ENCODE data around the gene BDKRB2. TPM values are rescaled to one million over a fixed set of nuclear protein-coding genes. Genes with fewer than 3 reads are reported as not detected.
A peak's percentile ranks its signal among the peaks of the same experiment; 100 is the strongest.

The BDKRB2 gene
- total and polyA plus RNA-seq, 12 donors, result 0.18 to 6.8 (median 1.6) TPM

DNA sequence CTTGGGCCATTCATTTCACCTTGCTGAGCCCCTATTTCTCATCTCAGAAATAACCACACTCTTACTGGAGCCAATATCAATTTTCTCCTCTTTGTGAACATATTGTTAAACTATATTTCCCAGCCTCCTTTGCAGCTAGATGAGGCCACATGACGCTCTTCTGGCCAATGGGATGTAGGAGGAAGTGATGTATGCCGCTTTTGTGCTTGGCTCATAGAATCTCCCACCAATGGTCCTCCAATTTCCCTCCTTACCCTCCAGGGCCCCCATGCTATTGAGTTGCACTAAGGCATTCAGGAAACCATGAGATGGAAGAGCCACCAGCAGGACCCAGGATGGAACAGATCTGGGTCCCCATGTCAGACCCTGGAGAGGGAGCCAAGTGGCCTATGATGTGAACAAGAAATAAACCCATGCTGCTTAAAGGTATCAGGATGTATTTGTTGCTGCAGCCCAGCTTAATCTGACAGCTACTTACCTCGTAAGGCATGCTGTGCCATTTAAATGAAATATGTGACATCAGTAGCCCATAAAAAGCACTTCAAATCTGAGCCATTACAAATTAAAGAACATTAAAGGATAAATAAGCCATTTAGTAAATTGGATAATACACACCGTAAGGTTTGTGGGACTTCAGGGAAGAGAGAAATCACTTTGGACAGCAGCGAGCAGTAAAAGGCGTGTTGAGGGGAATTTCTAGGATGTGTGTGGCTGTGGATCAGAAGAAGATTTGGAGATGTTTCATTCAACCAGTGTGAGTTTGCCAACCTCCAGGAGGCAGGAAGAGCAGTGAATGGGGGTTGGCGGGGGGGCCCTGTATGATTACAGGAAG, 24.4 kb upstream of the BDKRB2 start:
- Histone ChIP-seq H3K4me3 (no peak overlapping the region), H3K27me3 (no peaks in the 10 kb centered on the region), H3K9me3 (replicated peaks in 1 of 3) (no peaks in the 10 kb centered on the region), H3K36me3 (replicated peaks in 1 of 2) (no peaks in the 10 kb centered on the region), H3K4me1 (replicated peaks in 1 of 2) (no peaks in the 10 kb centered on the region), H3K27ac (no peak overlapping the region)
- intact Hi-C loops (cut with DNase I), result no loop called here
- WGBS, 4 donors, result 70 to 85% (median 79%) methylated on average over 7 of the region's 7 CpGs
- DNase-seq, result no peak
- TF ChIP-seq CTCF (IDR thresholded peaks at IDR 0.05) (no peak), POLR2A (IDR thresholded peaks at IDR 0.05) (no peak)

DNA sequence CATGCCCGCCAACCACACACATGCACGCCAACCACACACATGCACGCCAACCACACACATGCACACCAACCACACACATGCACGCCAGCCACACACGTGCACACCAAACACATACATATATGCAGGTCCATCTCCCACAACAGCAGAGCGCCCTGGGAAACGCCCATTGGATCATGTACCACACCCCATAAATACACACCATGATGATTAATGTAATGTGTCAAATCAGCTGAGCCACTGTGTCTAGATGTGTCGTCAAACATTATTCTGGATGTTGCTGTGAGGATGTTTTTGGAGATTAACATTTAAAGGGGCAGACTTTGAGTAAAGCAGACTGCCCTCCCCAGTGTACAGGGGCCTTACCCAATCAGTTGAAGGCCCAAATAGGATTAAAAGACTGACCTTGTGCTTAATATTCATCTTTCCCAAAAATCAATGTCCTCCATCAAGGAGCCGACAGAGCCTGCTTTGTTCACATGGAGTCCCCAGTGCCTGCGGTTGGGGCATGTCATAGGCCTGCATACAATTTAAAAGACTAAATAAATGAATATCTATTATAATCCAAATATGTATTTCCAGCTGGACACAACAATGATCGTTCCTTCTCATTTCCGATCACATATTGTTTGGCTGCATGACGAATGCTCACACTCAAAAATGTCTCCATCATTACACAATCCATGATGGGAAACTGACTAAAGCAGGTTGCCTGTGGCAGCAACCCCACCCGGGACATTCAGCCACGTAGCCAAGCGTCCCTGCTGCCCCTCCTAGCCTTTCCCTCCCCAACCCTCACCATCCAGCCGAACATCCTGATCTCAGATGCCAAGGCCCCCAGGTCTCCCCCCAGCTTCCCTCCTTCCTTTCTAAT, 23.2 kb upstream of the BDKRB2 start:
- Histone ChIP-seq H3K36me3 (replicated peaks in 1 of 2) (no peaks in the 10 kb centered on the region), H3K27ac (peak overlapping the region in 2 of 5 donors; percentile 18 to 21), H3K4me3 (no peak overlapping the region), H3K9me3 (replicated peaks in 1 of 3) (no peaks in the 10 kb centered on the region), H3K27me3 (no peaks in the 10 kb centered on the region), H3K4me1 (replicated peaks in 1 of 2) (no peaks in the 10 kb centered on the region)
- DNase-seq, result no peak
- 81 to 86% (median 85%) methylated on average over 17 of the region's 17 CpGs for WGBS, 4 donors
- TF ChIP-seq POLR2A (IDR thresholded peaks at IDR 0.05) (no peak), CTCF (IDR thresholded peaks at IDR 0.05) (no peak)
- intact Hi-C loops (cut with DNase I), result no loop called here

- no peak for DNase-seq
- Histone ChIP-seq H3K27ac (peak overlapping the region in 1 of 5 donors; percentile 18), H3K9me3 (replicated peaks in 1 of 3) (no peaks in the 10 kb centered on the region), H3K4me3 (no peak overlapping the region), H3K36me3 (replicated peaks in 1 of 2) (no peaks in the 10 kb centered on the region), H3K4me1 (replicated peaks in 1 of 2) (no peaks in the 10 kb centered on the region), H3K27me3 (no peaks in the 10 kb centered on the region)
- no peak for TF ChIP-seq CTCF (IDR thresholded peaks at IDR 0.05)
- no peak for TF ChIP-seq POLR2A (IDR thresholded peaks at IDR 0.05)
- intact Hi-C loops (cut with DNase I), result no loop called here
- WGBS, 4 donors, result 37 to 72% (median 62%) methylated on average over 4 of the region's 4 CpGs
Observed at GRCh38 chr14:96182546-96182945, 22.1 kb upstream of the BDKRB2 start.

GRCh38 chr14:96184737-96185136, 19.9 kb upstream of the BDKRB2 start:
- intact Hi-C loops (cut with DNase I), result no loop called here
- H3K27ac ChIP-seq, result no peak overlapping the region

More at GRCh38 chr14:96184737-96185136, 19.9 kb upstream of the BDKRB2 start:
- Histone ChIP-seq H3K27me3 (no peaks in the 10 kb centered on the region), H3K4me3 (no peak overlapping the region), H3K9me3 (replicated peaks in 1 of 3) (no peaks in the 10 kb centered on the region), H3K36me3 (replicated peaks in 1 of 2) (no peaks in the 10 kb centered on the region), H3K4me1 (replicated peaks in 1 of 2) (no peaks in the 10 kb centered on the region)
- no peak for DNase-seq
- TF ChIP-seq POLR2A (IDR thresholded peaks at IDR 0.05) (no peak), CTCF (IDR thresholded peaks at IDR 0.05) (no peak)
- 65 to 76% (median 69%) methylated on average over 9 of the region's 9 CpGs for WGBS, 4 donors

Measured in adrenal gland (tissue), 12 donors.